H9 (cell line): ENCODE results near the gene ZDHHC19. TPM values are rescaled to one million over a fixed set of nuclear protein-coding genes. Genes with fewer than 3 reads are reported as not detected.

Experiments
- DNase-seq: peaks from one replicate; pipeline ENCODE4 v3.0.0-alpha.2; 2017
- H2AFZ ChIP-seq: one replicate; pipeline ENCODE4 v1.6.1; 2013; ENCODE audit warnings: mild to moderate bottlenecking, low read length, control low read depth, moderate library complexity
- H2AK5ac ChIP-seq: 2 replicates; pipeline ENCODE4 v1.6.1; 2013; ENCODE audit warnings: low read length, control low read depth, mixed read lengths; ENCODE audit not compliant: insufficient read length
- H2BK120ac ChIP-seq: one replicate; pipeline ENCODE4 v1.6.1; 2013; ENCODE audit warnings: low read depth, mild to moderate bottlenecking, low read length, control low read depth, inconsistent platforms; ENCODE audit not compliant: poor library complexity, severe bottlenecking
- H2BK12ac ChIP-seq: 2 replicates; pipeline ENCODE4 v1.6.1; 2013; ENCODE audit warnings: low read length, control low read depth, mixed read lengths, low read depth; ENCODE audit not compliant: insufficient read length
- H2BK15ac ChIP-seq: 2 replicates; pipeline ENCODE4 v1.6.1; 2013; ENCODE audit warnings: low read depth, low read length, control low read depth
- H2BK20ac ChIP-seq: one replicate; pipeline ENCODE4 v1.6.1; 2013; ENCODE audit warnings: low read depth, mild to moderate bottlenecking, low read length, control low read depth, inconsistent platforms; ENCODE audit not compliant: poor library complexity, severe bottlenecking
- H2BK5ac ChIP-seq: 2 replicates; pipeline ENCODE4 v1.6.1; 2013; ENCODE audit warnings: low read length, control low read depth, mixed read lengths; ENCODE audit not compliant: insufficient read length
- H3K14ac ChIP-seq: 2 replicates; pipeline ENCODE4 v1.6.1; 2013; ENCODE audit warnings: low read length, control low read depth; ENCODE audit not compliant: insufficient read depth
- H3K18ac ChIP-seq: 2 replicates; pipeline ENCODE4 v1.6.1; 2013; ENCODE audit warnings: low read depth, mild to moderate bottlenecking, mixed read lengths, low read length, control low read depth; ENCODE audit not compliant: insufficient read length
- H3K23ac ChIP-seq: 2 replicates; pipeline ENCODE4 v1.6.1; 2013; ENCODE audit warnings: low read length, control low read depth, mixed read lengths, low read depth; ENCODE audit not compliant: insufficient read length
- H3K23me2 ChIP-seq: 2 replicates; pipeline ENCODE4 v1.6.1; 2013; ENCODE audit warnings: low read depth, mild to moderate bottlenecking, mixed read lengths, low read length, control low read depth; ENCODE audit not compliant: insufficient read length, poor library complexity, severe bottlenecking
- H3K27ac ChIP-seq: 2 replicates; pipeline ENCODE4 v1.5.1; 2013; ENCODE audit warnings: low read length, control low read depth, mixed read lengths, low read depth; ENCODE audit not compliant: insufficient read length
- H3K27me3 ChIP-seq: 2 replicates; pipeline ENCODE4 v1.6.1; 2013; ENCODE audit warnings: low read length, control low read depth, inconsistent platforms; ENCODE audit not compliant: insufficient read depth
- H3K4ac ChIP-seq: 2 replicates; pipeline ENCODE4 v1.6.1; 2013; ENCODE audit warnings: low read depth, mild to moderate bottlenecking, control low read depth, inconsistent platforms, low read length, moderate library complexity
- H3K4me1 ChIP-seq: 2 replicates; pipeline ENCODE4 v1.6.1; 2013; ENCODE audit warnings: low read length, control low read depth, inconsistent platforms; ENCODE audit not compliant: insufficient read depth
- H3K4me2 ChIP-seq: 2 replicates; pipeline ENCODE4 v1.6.1; 2013; ENCODE audit warnings: low read length, control low read depth, mixed read lengths; ENCODE audit not compliant: insufficient read length, insufficient read depth
- H3K56ac ChIP-seq: 2 replicates; pipeline ENCODE4 v1.6.1; 2013; ENCODE audit warnings: low read depth, mild to moderate bottlenecking, mixed read lengths, low read length, control low read depth; ENCODE audit not compliant: insufficient read length
- H3K79me1 ChIP-seq: 2 replicates; pipeline ENCODE4 v1.6.1; 2013; ENCODE audit warnings: low read depth, mild to moderate bottlenecking, moderate library complexity, low read length, control low read depth, inconsistent platforms; ENCODE audit not compliant: insufficient read depth, poor library complexity, severe bottlenecking
- H3K79me2 ChIP-seq: 2 replicates; pipeline ENCODE4 v1.6.1; 2013; ENCODE audit warnings: low read length, control low read depth, inconsistent platforms; ENCODE audit not compliant: insufficient read depth
- H3K9ac ChIP-seq: 2 replicates; pipeline ENCODE4 v1.6.1; 2013; ENCODE audit warnings: low read length, control low read depth, mixed read lengths; ENCODE audit not compliant: insufficient read length; ENCODE audit errors: extremely low read depth
- H3K9me3 ChIP-seq: one replicate; pipeline ENCODE4 v1.6.1; 2013; ENCODE audit warnings: low read depth, low read length, inconsistent platforms; ENCODE audit not compliant: control insufficient read depth
- H3T11ph ChIP-seq: one replicate; pipeline ENCODE4 v1.6.1; 2013; ENCODE audit warnings: mild to moderate bottlenecking, low read length, control low read depth, inconsistent platforms
- H4K20me1 ChIP-seq: one replicate; pipeline ENCODE4 v1.6.1; 2013; ENCODE audit not compliant: control insufficient read depth, insufficient read length, insufficient read depth
- H4K5ac ChIP-seq: 2 replicates; pipeline ENCODE4 v1.6.1; 2013; ENCODE audit warnings: low read depth, mild to moderate bottlenecking, mixed read lengths, low read length, control low read depth; ENCODE audit not compliant: insufficient read length
- H4K8ac ChIP-seq: replicated peaks from 2 replicates; pipeline ENCODE4 v1.6.1; 2013; ENCODE audit warnings: low read length, control low read depth, mixed read lengths, low read depth; ENCODE audit not compliant: insufficient read length
- H4K91ac ChIP-seq: 2 replicates; pipeline ENCODE4 v1.6.1; 2013; ENCODE audit warnings: low read depth, mild to moderate bottlenecking, moderate library complexity, mixed read lengths, low read length, control low read depth; ENCODE audit not compliant: insufficient read length
- H3K27ac Mint-ChIP-seq, 3 experiments: 2 replicates in 2 of 3; 3 replicates in 1 of 3; pipeline ENCODE4 v1.8.0; 2020 to 2021; ENCODE audit warnings: mixed read lengths in 3 of 3, mild to moderate bottlenecking in 1 of 3, moderate library complexity in 1 of 3
- H3K27me3 Mint-ChIP-seq: 2 replicates; pipeline ENCODE4 v1.8.0; 2021; ENCODE audit warnings: low read depth, mild to moderate bottlenecking, moderate library complexity, mixed read lengths
- H3K36me3 Mint-ChIP-seq, 3 experiments: 2 replicates in 2 of 3; 3 replicates in 1 of 3; pipeline ENCODE4 v1.8.0; 2020 to 2021; ENCODE audit warnings: low read depth in 3 of 3, mixed read lengths in 3 of 3; ENCODE audit not compliant: insufficient read depth in 1 of 3
- H3K4me1 Mint-ChIP-seq, 2 experiments: 2 replicates each; pipeline ENCODE4 v1.8.0; 2020; ENCODE audit warnings: mixed read lengths in 2 of 2
- H3K4me3 Mint-ChIP-seq, 2 experiments: 2 replicates in 1 of 2; 3 replicates in 1 of 2; pipeline ENCODE4 v1.8.0; 2020 to 2021; ENCODE audit warnings: mild to moderate bottlenecking in 2 of 2, mixed read lengths in 2 of 2, moderate library complexity in 1 of 2
- H3K9me3 Mint-ChIP-seq, 2 experiments: 2 replicates in 1 of 2; 3 replicates in 1 of 2; pipeline ENCODE4 v1.8.0; 2020; ENCODE audit warnings: mild to moderate bottlenecking in 2 of 2, mixed read lengths in 2 of 2, moderate library complexity in 1 of 2
- CTCF ChIP-seq: fragments of 200-600 bp; sonication (generic); conservative IDR thresholded peaks from 3 replicates; pipeline ENCODE4 v1.8.0; 2021; ENCODE audit warnings: antibody characterized with exemption, mild to moderate bottlenecking
- WGBS: extraction: QIAGEN DNeasy Blood & Tissue Kit; methylation state at CpG from one replicate; pipeline ENCODE4 v1.1.7; 2013; ENCODE audit warnings: missing lambda C conversion rate, low lambda C conversion rate, mixed read lengths; ENCODE audit not compliant: insufficient read length; ENCODE audit errors: extremely low coverage; 5-methylcytosine and 5-hydroxymethylcytosine counted together
- total RNA-seq: library from RNA; stranded (reverse); gene quantifications from 2 replicates; pipeline ENCODE4 v1.2.1, GENCODE V29; 2021

ZDHHC19 gene
- total RNA-seq, 1 experiment from 2014 or later: 2.2 TPM

- no CpG with 5 or more reads among the region's 3 CpGs for WGBS
- H3K9me3 Mint-ChIP-seq: peaks cover 0 to 2% of the 10 kb centered on the region in 2 experiments; a peak in 1 of 5 replicates
- H3K27ac ChIP-seq: no peak overlapping the region
- H2BK15ac ChIP-seq: no peak overlapping the region
- H3K79me2 ChIP-seq: no peaks in the 10 kb centered on the region
- peaks cover 0 to 12% of the 10 kb centered on the region in 2 experiments; a peak in 2 of 4 replicates for H3K4me1 Mint-ChIP-seq
- H3K9me3 ChIP-seq: no peaks in the 10 kb centered on the region
- no peak overlapping the region for H3K4ac ChIP-seq
- H4K8ac ChIP-seq: no peak overlapping the region
- no peak overlapping the region for H2BK12ac ChIP-seq
- no peak overlapping the region for H3T11ph ChIP-seq
- no peak overlapping the region for H4K5ac ChIP-seq
- no peak for DNase-seq
- H3K14ac ChIP-seq: no peak overlapping the region
- H3K4me2 ChIP-seq: no peak overlapping the region
- no peak for TF ChIP-seq CTCF
- H2AK5ac ChIP-seq: no peak overlapping the region
- no peak overlapping the region for H3K9ac ChIP-seq
- no peak overlapping the region for H3K56ac ChIP-seq
- peaks cover 0 to 4% (median 2%) of the 10 kb centered on the region in 3 experiments; a peak in 2 of 7 replicates for H3K36me3 Mint-ChIP-seq
- H2AFZ ChIP-seq: no peak overlapping the region
- H3K23me2 ChIP-seq: peaks cover 8% of the 10 kb centered on the region
- H4K91ac ChIP-seq: no peak overlapping the region
- H2BK5ac ChIP-seq: no peak overlapping the region
- no peak overlapping the region for H3K18ac ChIP-seq
- no peak overlapping the region for H3K27ac Mint-ChIP-seq
- no peaks in the 10 kb centered on the region for H3K79me1 ChIP-seq
- H3K27me3 ChIP-seq: no peaks in the 10 kb centered on the region; the same call in 1 of the 2 replicates
- peaks cover 16% of the 10 kb centered on the region for H3K27me3 Mint-ChIP-seq
- no peak overlapping the region for H2BK20ac ChIP-seq
- no peaks in the 10 kb centered on the region for H3K4me1 ChIP-seq
- no peak overlapping the region for H3K4me3 Mint-ChIP-seq
- no peak overlapping the region for H2BK120ac ChIP-seq
- H4K20me1 ChIP-seq: no peaks in the 10 kb centered on the region
- H3K23ac ChIP-seq: no peak overlapping the region
These were observed 7.4 kb downstream of the ZDHHC19 start for GRCh38 chr3:196203846-196204245.
